HG02610 (cell line): Measurements from ENCODE around the gene CYP1A1.

Experiments used
- ATAC-seq: cut with Tn5 transposase; IDR thresholded peaks from one replicate; pipeline ENCODE4 v1.9.1; 2021; ENCODE audit warnings: mild to moderate bottlenecking, moderate library complexity; ENCODE audit not compliant: unreplicated experiment

Gene CYP1A1

GRCh38 chr15:74695597-74696397 lies 29.5 kb downstream of the CYP1A1 start, which contains the start of gene EDC3:
Gene EDC3, minus strand, starts transcription at chr15:74696024. Its CDS starts 20,900 bp downstream, at chr15:74675124.
- ATAC-seq, result peak; percentile 75

GRCh38 chr15:74692327-74692726 lies 33.0 kb downstream of the CYP1A1 start:
- ATAC-seq, result no peak

- no peak for ATAC-seq
Observed at GRCh38 chr15:74683758-74684157, 41.6 kb downstream of the CYP1A1 start.

GRCh38 chr15:74682954-74683353 lies 42.4 kb downstream of the CYP1A1 start:
- ATAC-seq, result no peak

GRCh38 chr15:74680456-74680855 lies 44.9 kb downstream of the CYP1A1 start:
- no peak for ATAC-seq

GRCh38 chr15:74676801-74677200 lies 48.5 kb downstream of the CYP1A1 start:
- ATAC-seq, result no peak

GRCh38 chr15:74674161-74674560 lies 51.2 kb downstream of the CYP1A1 start:
- ATAC-seq, result no peak

GRCh38 chr15:74669627-74670026 lies 55.7 kb downstream of the CYP1A1 start:
- ATAC-seq, result no peak
